KMS-11 (cell line): ENCODE data around the gene ZNF311.
"Not testable (repeated sequence)": the region's sequence is repeated elsewhere in the genome, so short reads cannot be mapped to it uniquely, and the experiment has no call there.

Experiments
- H2AFZ ChIP-seq: fragments of 200-600 bp; sonication (generic); 2 replicates; pipeline ENCODE4 v1.6.1; 2016; ENCODE audit warnings: antibody characterized with exemption, mixed run types, low read depth
- H3K27ac ChIP-seq: fragments of 200-600 bp; sonication (generic); 2 replicates; pipeline ENCODE4 v1.6.1; 2016; ENCODE audit warnings: mild to moderate bottlenecking, mixed run types
- H3K27me3 ChIP-seq: fragments of 200-600 bp; sonication (generic); 2 replicates; pipeline ENCODE4 v1.6.1; 2017; ENCODE audit warnings: mild to moderate bottlenecking, low read depth, mixed run types, moderate library complexity; ENCODE audit not compliant: insufficient read depth
- H3K36me3 ChIP-seq: fragments of 200-600 bp; sonication (generic); 2 replicates; pipeline ENCODE4 v1.6.1; 2017; ENCODE audit warnings: mild to moderate bottlenecking, mixed run types; ENCODE audit not compliant: insufficient read depth
- H3K4me1 ChIP-seq: fragments of 200-600 bp; sonication (generic); 2 replicates; pipeline ENCODE4 v1.6.1; 2016; ENCODE audit warnings: mild to moderate bottlenecking, low read depth, mixed run types; ENCODE audit not compliant: poor library complexity, severe bottlenecking
- H3K4me2 ChIP-seq: fragments of 200-600 bp; sonication (generic); 2 replicates; pipeline ENCODE4 v1.7.0; 2016; ENCODE audit warnings: mild to moderate bottlenecking, mixed run types
- H3K4me3 ChIP-seq: fragments of 200-600 bp; sonication (generic); IDR thresholded peaks from 2 replicates; pipeline ENCODE4 v1.6.1; 2017; ENCODE audit warnings: low read depth, low read length, mixed read lengths; ENCODE audit not compliant: insufficient read depth
- H3K79me2 ChIP-seq: fragments of 200-600 bp; sonication (generic); 2 replicates; pipeline ENCODE4 v1.6.1; 2016; ENCODE audit warnings: low read depth, mixed run types; ENCODE audit not compliant: insufficient read depth
- H3K9ac ChIP-seq: fragments of 200-600 bp; sonication (generic); 2 replicates; pipeline ENCODE4 v1.6.1; 2016; ENCODE audit warnings: mild to moderate bottlenecking, mixed run types
- H4K20me1 ChIP-seq: fragments of 200-600 bp; sonication (generic); 2 replicates; pipeline ENCODE4 v1.6.1; 2016; ENCODE audit warnings: mild to moderate bottlenecking, mixed run types; ENCODE audit not compliant: insufficient read depth
- TF ChIP-seq, protein P1 (sequence below): fragments of 200-600 bp; sonication (generic); conservative IDR thresholded peaks from 2 replicates; pipeline ENCODE4 v1.6.1; 2017; ENCODE audit warnings: low read depth, mild to moderate bottlenecking, antibody characterized with exemption, low read length, moderate library complexity, mixed read lengths

Gene ZNF311

DNA sequence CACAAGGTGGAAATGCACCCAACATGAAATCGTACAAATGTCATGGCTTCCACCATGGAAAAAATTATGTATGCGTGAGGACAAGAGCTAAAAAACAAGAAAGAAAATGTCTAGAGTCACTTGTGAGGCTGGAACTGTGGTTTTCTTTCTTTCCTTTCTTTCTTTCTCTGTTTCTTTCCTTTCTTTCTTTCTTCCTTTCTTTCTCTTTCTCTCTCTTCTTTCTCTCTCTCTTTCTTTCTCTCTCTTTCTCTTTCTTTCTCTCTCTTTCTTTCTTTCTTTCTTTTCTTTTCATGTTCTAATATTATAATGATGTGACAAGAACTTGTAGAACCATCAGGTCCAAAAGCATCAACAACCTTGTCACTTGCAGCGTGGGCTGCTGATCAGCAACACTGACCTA, 28.4 kb downstream of the ZNF311 start:
- Histone ChIP-seq H4K20me1 (no peaks in the 10 kb centered on the region), H3K9ac (no peak overlapping the region), H3K4me3 (no peak overlapping the region), H3K4me2 (no peak overlapping the region), H3K4me1 (peaks cover 13% of the 10 kb centered on the region), H3K27me3 (no peaks in the 10 kb centered on the region), H3K79me2 (no peaks in the 10 kb centered on the region), H2AFZ (no peak overlapping the region), H3K27ac (no peak overlapping the region), H3K36me3 (no peaks in the 10 kb centered on the region)
- TF ChIP-seq, protein P1, sequence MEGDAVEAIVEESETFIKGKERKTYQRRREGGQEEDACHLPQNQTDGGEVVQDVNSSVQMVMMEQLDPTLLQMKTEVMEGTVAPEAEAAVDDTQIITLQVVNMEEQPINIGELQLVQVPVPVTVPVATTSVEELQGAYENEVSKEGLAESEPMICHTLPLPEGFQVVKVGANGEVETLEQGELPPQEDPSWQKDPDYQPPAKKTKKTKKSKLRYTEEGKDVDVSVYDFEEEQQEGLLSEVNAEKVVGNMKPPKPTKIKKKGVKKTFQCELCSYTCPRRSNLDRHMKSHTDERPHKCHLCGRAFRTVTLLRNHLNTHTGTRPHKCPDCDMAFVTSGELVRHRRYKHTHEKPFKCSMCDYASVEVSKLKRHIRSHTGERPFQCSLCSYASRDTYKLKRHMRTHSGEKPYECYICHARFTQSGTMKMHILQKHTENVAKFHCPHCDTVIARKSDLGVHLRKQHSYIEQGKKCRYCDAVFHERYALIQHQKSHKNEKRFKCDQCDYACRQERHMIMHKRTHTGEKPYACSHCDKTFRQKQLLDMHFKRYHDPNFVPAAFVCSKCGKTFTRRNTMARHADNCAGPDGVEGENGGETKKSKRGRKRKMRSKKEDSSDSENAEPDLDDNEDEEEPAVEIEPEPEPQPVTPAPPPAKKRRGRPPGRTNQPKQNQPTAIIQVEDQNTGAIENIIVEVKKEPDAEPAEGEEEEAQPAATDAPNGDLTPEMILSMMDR: no peak

DNA sequence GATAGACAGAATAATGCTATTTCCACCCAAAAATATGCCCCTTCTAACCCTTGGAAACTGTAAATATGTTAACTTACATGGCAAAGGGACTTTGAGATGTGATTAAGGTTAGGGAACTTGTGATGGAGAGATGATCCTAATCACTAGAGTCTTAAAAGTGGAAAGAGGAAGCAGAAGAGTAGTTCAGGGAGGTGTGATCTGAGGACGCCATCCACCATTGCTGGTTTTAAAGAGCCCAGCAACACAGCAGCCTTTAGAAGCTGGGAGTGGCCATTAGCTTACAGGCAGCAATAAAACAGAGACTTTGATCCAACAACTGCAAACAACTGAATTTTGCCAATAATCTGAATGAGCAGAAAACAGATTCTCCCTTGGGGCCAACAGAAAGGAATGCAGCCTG, 30.6 kb downstream of the ZNF311 start:
- H3K9ac ChIP-seq: no peak overlapping the region
- H3K4me3 ChIP-seq: no peak overlapping the region
- H3K79me2 ChIP-seq: no peaks in the 10 kb centered on the region
- no peaks in the 10 kb centered on the region for H4K20me1 ChIP-seq
- H3K27me3 ChIP-seq: no peaks in the 10 kb centered on the region
- no peak overlapping the region for H3K4me2 ChIP-seq
- TF ChIP-seq, protein P1: no peak
- H3K4me1 ChIP-seq: peaks cover 5% of the 10 kb centered on the region
- H3K27ac ChIP-seq: no peak overlapping the region
- H3K36me3 ChIP-seq: no peaks in the 10 kb centered on the region
- H2AFZ ChIP-seq: no peak overlapping the region

DNA sequence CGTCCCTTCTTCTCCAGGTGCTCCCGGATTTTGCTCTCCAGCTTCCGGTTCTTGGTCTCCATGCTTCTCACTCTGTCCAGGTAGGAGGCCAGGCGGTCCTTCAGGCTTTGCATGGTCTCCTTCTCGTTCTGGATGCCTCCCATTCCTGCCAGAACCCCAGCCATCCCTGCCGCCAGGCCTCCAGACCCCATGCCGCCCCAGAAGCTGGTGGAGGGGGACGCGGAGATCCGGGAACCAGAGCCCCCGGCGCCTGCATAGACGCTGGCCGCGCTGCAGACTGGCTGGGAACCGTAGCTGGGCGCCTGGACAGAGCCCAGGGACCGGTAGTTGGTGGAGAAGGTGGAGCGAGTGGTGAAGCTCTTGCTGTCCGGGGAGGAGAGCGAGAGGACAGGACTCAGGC, 35.1 kb downstream of the ZNF311 start:
- H3K27ac ChIP-seq, H2AFZ ChIP-seq, H3K79me2 ChIP-seq, H3K4me3 ChIP-seq, H3K27me3 ChIP-seq, H3K4me1 ChIP-seq, H3K4me2 ChIP-seq, H3K9ac ChIP-seq, H3K36me3 ChIP-seq, H4K20me1 ChIP-seq: not testable (repeated sequence)

DNA sequence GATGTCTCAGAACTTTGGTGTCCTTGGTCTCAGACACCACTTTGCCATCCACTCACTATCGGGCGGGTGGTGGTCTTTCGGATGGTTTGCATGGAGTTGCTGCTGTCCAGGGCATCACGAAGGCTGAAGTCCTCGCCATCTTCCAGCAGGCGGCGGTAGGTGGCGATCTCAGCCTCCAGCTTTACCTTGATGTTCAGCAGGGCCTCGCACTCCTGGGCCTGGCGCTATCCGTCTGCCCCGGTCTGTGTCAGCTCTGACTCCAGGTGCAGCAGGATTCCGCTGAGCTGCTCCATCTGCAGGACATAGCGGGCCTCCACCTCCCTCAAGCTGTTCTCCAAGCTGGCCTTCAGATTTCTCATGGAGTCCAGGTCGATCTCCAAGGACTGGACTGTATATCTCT, 36.0 kb downstream of the ZNF311 start:
- TF ChIP-seq, protein P1: no peak
- Histone ChIP-seq H4K20me1 (no peaks in the 10 kb centered on the region), H3K79me2 (no peaks in the 10 kb centered on the region), H3K27ac (no peak overlapping the region), H3K4me3 (no peak overlapping the region), H2AFZ (no peak overlapping the region), H3K27me3 (no peaks in the 10 kb centered on the region), H3K4me1 (no peaks in the 10 kb centered on the region), H3K4me2 (no peak overlapping the region), H3K36me3 (no peaks in the 10 kb centered on the region), H3K9ac (no peak overlapping the region)

DNA sequence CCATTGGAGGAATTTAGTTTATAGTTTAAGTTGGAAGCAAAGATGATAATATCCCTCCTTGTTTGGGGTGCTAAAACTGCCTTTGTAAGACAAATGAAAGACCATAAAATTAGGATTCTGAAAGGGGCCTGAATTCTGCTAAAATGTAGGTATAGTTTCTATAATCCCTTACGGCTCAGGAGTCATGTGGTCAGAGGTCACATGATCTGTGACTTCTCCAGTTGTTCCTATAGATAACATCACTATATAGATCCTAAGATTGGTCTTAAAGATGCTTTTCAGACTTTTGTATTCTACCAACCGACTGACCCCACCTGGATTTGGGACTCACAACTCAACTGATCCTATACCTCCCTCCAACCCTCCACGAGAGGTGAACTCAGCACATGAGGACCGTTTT, 36.6 kb downstream of the ZNF311 start:
- Histone ChIP-seq H3K9ac (no peak overlapping the region), H3K4me2 (no peak overlapping the region), H4K20me1 (no peaks in the 10 kb centered on the region), H3K4me3 (no peak overlapping the region), H3K79me2 (no peaks in the 10 kb centered on the region), H3K4me1 (no peaks in the 10 kb centered on the region), H3K27ac (no peak overlapping the region), H3K27me3 (no peaks in the 10 kb centered on the region), H3K36me3 (no peaks in the 10 kb centered on the region), H2AFZ (no peak overlapping the region)
- TF ChIP-seq, protein P1: no peak
